Stomach smooth muscle (tissue), 2 donors: ENCODE data around the gene VASN.

Experiments used
- H3K27ac ChIP-seq: one replicate; pipeline ENCODE4 v1.7.0; 2013; ENCODE audit warnings: mild to moderate bottlenecking, low read length, inconsistent platforms
- H3K27me3 ChIP-seq, 2 donors: one replicate each; pipeline ENCODE4 v1.7.0; 2013; ENCODE audit warnings: low read length in 2 of 2; ENCODE audit not compliant: insufficient read depth in 2 of 2, control insufficient read depth in 1 of 2
- H3K36me3 ChIP-seq, 2 donors: one replicate each; pipeline ENCODE4 v1.7.0; 2013; ENCODE audit warnings: low read length in 2 of 2; ENCODE audit not compliant: control insufficient read depth in 2 of 2, insufficient read depth in 2 of 2
- H3K4me1 ChIP-seq: one replicate; pipeline ENCODE4 v1.7.0; 2013; ENCODE audit warnings: low read length; ENCODE audit not compliant: control insufficient read depth, insufficient read depth
- H3K4me3 ChIP-seq, 2 donors: one replicate each; pipeline ENCODE4 v1.7.0; 2013; ENCODE audit warnings: low read length in 2 of 2
- H3K9ac ChIP-seq, 2 donors: one replicate each; pipeline ENCODE4 v1.7.0; 2013; ENCODE audit warnings: low read length in 2 of 2, mild to moderate bottlenecking in 1 of 2
- H3K9me3 ChIP-seq, 2 donors: one replicate each; pipeline ENCODE4 v1.7.0; 2013; ENCODE audit warnings: low read length in 2 of 2; ENCODE audit not compliant: control insufficient read depth in 2 of 2
- donor health status: healthy.
- donor health status: Pancreatic carcinoma.

Gene VASN

DNA sequence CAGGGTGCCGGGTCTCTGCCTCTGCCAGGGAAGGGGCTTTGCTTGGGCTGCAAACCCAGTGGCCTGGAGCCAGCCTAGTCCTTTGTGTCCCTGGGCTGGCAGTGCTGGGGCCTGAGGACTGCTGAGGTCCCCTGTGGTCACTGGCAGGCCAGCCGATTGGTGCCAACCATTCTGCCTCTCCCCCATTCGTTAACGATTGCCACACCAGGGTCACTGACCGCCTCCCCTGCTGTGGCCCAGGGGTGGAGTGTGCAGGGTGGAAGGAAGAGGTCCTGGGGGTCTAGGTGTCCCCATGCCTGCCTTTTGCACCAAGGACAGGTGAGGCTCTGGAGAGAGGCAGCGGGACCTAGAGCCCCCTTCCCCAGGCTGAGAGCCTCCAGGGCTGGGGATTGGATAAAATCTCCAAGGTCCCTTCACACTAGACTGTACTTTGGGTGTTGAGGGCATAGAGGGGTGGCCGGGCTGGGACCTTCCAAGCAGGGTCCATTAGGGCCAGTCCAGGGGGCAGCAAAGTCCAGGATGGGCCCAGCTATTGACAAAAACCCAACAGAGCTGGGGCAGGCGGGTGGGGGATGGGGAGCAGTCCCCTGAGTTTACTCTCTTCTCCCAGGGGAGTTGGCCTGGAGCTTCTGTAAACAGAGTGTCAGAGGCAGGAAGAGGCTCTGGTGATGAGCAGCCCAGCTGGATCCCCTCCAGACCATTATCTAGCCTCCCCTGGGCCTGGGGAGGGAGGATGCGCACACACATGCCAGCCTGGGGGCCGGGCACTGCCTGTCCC is 1.1 kb downstream of the VASN start:
- Histone ChIP-seq H3K4me3 (peak overlapping the region; percentile 74 to 78), H3K4me1 (peaks cover 68% of the 10 kb centered on the region), H3K27ac (peak overlapping the region; percentile 55), H3K27me3 (no peaks in the 10 kb centered on the region), H3K9ac (peak overlapping the region; percentile 47 to 61), H3K9me3 (no peaks in the 10 kb centered on the region), H3K36me3 (no peaks in the 10 kb centered on the region)

DNA sequence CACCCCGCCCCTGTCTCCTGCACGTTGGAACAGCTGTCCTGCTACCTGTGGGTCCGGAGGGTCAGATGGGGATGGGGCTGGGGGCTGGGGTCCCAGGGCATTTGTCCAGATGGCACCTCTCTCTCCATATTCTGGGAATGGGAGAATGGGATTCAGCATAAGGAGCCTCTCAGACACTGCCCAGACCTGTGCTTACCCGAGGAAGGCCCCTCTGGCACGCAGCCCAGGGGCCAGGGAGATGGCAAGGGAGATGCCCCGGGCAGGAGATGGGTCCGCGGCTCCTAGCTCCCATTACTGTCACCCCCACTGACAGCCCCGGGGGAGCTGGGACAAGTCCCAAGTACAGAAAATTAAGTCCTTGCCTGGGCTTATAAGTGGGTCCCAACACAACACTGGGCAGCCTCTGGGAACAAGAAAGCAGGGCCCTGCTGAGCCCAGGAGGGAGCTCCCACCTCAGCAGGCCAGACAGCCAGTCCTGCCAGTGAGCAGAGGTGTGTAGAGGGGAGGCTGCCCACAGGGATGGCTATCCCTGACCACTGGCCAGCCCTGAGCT is 1.8 kb downstream of the VASN start:
- no peaks in the 10 kb centered on the region for H3K9me3 ChIP-seq
- H3K27ac ChIP-seq = peak overlapping the region; percentile 55
- no peaks in the 10 kb centered on the region for H3K27me3 ChIP-seq
- H3K4me1 ChIP-seq = peaks cover 75% of the 10 kb centered on the region
- peak overlapping the region; percentile 50 to 78 for H3K4me3 ChIP-seq
- H3K9ac ChIP-seq = peak overlapping the region; percentile 51 to 61
- H3K36me3 ChIP-seq = no peaks in the 10 kb centered on the region

DNA sequence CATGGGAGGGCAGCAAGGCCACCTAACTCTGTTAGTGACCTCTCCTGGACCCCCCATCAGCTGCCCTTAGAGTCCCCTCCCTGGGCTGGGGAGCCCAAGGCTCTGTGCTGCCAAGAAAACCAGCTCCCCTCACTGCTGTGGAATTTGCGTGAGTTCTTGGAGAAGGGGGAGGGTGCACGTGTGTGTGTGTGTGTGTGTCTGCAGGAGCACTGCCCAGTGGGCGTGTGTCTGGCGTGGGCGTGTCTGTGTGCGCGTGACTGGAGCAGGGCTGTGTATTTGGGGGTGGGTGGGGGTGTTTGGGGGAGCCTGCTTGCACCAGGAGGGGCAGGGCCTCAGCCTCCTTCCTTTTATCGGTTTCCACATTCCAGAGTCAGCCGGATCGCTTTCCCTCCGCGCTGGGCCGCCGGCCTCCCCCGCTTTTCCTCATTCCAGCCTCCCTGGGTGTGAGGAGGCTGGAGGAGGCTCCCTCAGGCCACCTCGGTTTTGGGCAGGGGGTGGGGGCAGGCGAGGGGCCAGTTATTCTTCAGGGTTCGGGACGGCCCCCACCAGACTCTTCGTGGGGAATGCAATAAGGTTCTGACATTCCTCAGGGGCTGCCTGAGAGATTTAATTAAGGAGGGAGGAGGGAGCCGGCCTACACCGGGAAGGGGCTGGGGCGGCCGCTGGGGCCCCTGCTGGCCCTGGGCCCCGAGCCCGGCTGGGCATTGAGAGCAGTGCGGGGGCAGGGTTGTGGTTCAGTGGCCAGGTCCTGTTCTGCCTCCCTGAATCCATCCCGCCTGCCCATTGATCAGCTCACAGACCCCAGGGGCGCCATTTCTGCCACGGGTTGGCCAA is 2.5 kb downstream of the VASN start:
- Histone ChIP-seq H3K36me3 (no peaks in the 10 kb centered on the region), H3K9ac (peak overlapping the region; percentile 51 to 61), H3K4me3 (peak overlapping the region; percentile 50 to 78), H3K4me1 (peaks cover 81% of the 10 kb centered on the region), H3K27ac (peak overlapping the region; percentile 55), H3K9me3 (no peaks in the 10 kb centered on the region), H3K27me3 (no peaks in the 10 kb centered on the region)

DNA sequence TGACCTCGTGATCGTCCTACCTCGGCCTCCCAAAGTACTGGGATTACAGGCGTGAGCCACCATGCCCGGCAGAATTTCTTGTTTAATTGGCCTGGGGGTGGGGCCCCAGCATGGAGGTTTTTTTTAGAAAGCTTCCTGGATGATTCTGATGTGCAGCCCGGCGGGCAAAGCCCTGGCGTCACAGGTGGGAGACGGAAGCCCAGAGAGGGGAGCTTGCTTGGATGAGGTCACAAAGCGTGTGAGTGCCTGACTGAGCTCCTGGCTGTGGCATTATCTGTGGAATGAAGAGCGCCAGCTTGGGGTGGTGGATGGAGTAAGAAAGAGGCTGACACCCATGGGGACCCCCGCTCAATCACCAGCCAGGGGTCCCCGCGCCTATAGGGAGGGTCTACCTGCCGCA is 4.1 kb downstream of the VASN start:
- Histone ChIP-seq H3K36me3 (no peaks in the 10 kb centered on the region), H3K27ac (peak overlapping the region; percentile 77), H3K4me3 (peak overlapping the region; percentile 29 to 57), H3K4me1 (peaks cover 84% of the 10 kb centered on the region), H3K9ac (peak overlapping the region; percentile 13 to 47), H3K27me3 (no peaks in the 10 kb centered on the region), H3K9me3 (no peaks in the 10 kb centered on the region)

DNA sequence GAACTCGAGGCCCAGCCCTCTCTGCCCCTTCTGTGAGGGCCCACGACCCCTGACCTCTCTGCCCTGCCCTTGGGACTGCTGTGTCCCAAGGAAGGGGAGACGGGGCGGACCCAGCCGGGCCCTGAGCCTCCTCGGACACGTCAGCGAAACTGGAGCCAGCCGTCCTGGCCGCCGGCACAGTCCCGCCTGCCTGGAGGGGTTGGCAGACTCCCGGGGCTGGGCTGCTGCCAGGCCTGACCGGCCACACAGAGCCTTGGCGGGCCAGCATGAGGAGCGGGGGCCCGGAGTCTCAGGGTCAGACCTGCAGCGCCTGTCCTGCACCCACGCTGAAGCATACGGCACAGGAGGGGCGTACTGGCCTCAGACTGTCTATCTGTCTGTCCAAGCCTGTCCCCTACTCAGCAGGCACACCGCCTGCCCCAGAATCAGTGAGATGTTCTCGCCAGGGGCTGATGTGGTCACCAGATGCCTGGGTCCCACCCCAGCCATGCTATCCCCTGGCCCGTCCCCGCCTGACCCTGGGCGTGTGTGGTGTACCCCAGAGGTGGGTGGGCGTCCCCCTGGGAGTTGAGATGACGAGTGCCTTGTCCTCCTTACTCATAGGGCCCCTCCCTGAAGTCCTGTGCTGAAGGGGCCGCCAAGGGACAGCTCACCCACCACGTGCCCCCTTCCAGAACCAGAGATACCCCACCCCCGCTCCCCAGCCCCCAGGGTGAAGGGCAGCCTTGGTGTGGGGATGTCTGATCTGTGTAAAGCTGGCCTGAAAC is 4.7 kb downstream of the VASN start:
- Histone ChIP-seq H3K27me3 (no peaks in the 10 kb centered on the region), H3K9me3 (no peaks in the 10 kb centered on the region), H3K36me3 (peaks cover 0 to 4% of the 10 kb centered on the region in 2 donors), H3K4me1 (peaks cover 79% of the 10 kb centered on the region), H3K27ac (peak overlapping the region; percentile 77), H3K4me3 (peak overlapping the region; percentile 29 to 57), H3K9ac (peak overlapping the region; percentile 13 to 47)

DNA sequence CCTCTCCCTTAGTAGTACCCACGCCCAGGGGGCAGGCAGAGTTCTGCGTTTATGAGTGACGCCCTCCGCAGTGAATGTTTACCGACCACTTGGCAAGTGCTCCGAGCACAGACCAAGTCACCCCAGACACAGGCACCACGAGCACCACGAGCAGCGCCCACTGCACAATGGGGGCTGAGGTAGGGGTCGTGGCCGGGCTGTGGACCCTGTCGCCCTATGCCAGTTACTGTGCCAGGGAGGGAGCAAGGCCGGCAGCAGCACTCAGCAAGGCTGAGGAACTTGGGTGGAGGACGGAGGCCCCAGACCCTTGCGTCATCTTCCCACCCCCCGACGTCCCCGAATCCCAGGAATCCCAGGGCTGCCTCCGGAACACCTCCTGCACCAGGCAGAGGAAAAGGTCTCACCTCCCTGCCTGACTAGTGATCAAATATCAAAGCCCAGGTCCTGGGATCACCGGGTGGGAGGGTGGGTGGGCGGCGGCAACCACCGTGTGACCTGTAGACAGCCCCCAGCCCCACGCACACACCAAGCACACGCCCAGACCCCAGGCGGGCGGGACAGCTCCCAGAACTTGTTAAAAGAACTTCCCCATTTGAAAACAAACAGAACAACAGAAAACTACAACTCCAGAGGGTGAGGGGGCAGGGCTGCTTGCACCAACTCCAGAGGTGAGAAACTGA is 5.4 kb downstream of the VASN start:
- Histone ChIP-seq H3K36me3 (peaks cover 0 to 8% of the 10 kb centered on the region in 2 donors), H3K4me3 (peak overlapping the region in 1 of 2 donors; percentile 40), H3K9ac (no peak overlapping the region), H3K9me3 (no peaks in the 10 kb centered on the region), H3K27me3 (no peaks in the 10 kb centered on the region), H3K4me1 (peaks cover 76% of the 10 kb centered on the region), H3K27ac (peak overlapping the region; percentile 77)

DNA sequence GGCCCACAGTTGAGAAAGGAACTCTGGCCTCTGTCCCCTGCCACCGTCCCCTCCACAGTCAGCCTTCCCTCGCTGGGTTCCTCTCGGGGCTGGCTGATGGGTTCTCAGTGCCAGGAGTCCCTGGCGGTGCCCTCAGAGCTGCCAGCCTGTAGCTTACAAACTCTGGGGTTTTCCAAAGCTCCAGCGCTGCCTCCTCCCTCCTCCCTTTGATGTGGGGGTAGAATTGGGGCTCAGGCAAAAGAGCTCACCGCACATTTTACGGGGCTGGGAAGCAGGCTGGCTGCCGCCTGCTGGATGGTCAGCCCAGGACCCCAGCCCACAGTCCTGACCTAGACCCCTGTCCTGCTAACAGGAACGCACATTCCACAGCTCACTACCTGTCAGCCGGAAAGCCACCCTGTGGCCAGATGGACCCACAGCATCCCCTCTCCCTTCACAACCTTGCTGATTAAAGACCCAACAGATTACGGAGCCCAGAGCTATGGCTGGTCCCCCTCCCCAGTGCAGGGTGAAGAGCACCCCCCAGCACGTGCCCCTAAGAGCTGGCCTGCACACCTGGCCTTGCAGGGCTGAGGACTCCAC is 6.0 kb downstream of the VASN start:
- Histone ChIP-seq H3K27me3 (no peaks in the 10 kb centered on the region), H3K9me3 (no peaks in the 10 kb centered on the region), H3K36me3 (peaks cover 0 to 10% of the 10 kb centered on the region in 2 donors), H3K27ac (no peak overlapping the region), H3K4me3 (peak overlapping the region in 1 of 2 donors; percentile 29), H3K9ac (no peak overlapping the region), H3K4me1 (peaks cover 71% of the 10 kb centered on the region)

DNA sequence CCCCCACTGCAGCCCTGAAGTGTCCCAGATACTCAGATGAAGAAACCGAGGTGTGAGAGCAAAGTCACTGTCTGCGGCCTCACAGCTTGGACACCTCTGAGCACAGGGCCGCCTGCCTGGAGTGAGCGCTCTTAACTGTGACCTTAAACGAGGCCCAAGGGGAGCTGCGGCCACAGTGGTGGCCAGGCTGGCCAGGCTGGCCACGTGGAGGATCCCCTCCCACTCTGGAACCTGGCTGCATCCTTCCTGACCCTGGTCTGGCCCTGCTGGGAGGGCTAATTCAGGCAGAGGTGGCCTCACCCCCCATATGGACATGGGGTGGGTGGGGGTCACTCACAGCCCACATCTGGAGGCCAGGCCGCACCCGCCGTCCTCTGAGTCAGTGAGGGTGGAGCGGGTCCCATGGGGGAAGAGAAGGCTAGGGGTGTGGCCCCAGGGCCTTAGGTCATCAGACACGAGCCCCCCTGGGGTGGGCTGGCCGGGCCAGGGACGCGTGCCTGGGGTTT is 6.6 kb downstream of the VASN start:
- Histone ChIP-seq H3K4me1 (peaks cover 65% of the 10 kb centered on the region), H3K9me3 (no peaks in the 10 kb centered on the region), H3K36me3 (peaks cover 0 to 10% of the 10 kb centered on the region in 2 donors), H3K9ac (no peak overlapping the region), H3K27me3 (no peaks in the 10 kb centered on the region), H3K27ac (no peak overlapping the region), H3K4me3 (no peak overlapping the region)

DNA sequence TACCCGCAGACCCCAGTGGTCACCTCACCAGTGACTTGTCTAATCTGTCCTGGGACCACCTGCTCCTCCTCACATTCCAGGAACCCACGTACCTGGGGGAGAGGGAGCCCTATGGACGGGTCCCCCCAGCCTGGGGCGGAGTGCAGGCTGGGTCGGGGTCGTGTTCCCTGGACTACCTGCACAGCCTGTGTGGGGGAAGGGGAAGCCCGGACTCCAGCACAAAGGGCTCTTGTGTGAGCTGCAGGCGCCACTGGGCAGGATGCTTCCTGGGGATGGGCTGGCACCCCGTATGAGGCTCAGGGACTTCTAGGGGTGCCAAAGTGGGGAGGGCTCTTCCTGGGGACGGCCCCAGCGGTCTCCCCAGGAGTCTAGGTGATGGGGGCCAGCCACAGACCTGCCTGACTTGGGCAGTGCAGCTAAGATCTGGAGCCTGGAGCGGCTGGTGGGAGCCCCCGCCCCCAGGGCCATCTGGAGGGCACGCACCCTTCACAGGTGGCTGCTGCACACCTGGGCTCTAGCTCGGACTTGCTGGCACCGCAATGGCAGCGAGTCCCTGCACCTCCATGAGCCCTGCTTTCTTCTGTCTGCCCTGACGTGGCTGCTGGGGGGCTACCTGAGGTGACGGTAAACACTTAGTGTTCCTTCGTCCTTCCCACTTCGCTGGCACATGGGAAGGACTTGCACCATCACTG is 7.5 kb downstream of the VASN start:
- Histone ChIP-seq H3K4me1 (peaks cover 57% of the 10 kb centered on the region), H3K27ac (no peak overlapping the region), H3K9ac (no peak overlapping the region), H3K4me3 (no peak overlapping the region), H3K27me3 (no peaks in the 10 kb centered on the region), H3K36me3 (peaks cover 0 to 12% of the 10 kb centered on the region in 2 donors), H3K9me3 (no peaks in the 10 kb centered on the region)
